Glomerular visceral epithelial cell (primary cell): Measurements from ENCODE around the gene RPS23.
A peak's percentile ranks its signal among the peaks of the same experiment; 100 is the strongest.
"Not testable (repeated sequence)": the region's sequence is repeated elsewhere in the genome, so short reads cannot be mapped to it uniquely, and the experiment has no call there.

ENCODE experiments used
- DNase-seq: peaks from one replicate; pipeline ENCODE4 v3.0.0-alpha.2; 2016; ENCODE audit errors: extremely low spot score

RPS23 gene

GRCh38 chr5:82290005-82290404 is 11.9 kb upstream of the RPS23 start:
- no peak for DNase-seq

- no peak for DNase-seq
Measured at GRCh38 chr5:82287625-82288024, 9.5 kb upstream of the RPS23 start.

- DNase-seq = no peak
Measured at GRCh38 chr5:82285206-82285605, 7.1 kb upstream of the RPS23 start.

GRCh38 chr5:82283893-82284292 is 5.7 kb upstream of the RPS23 start:
- DNase-seq = no peak

GRCh38 chr5:82278711-82279370 is 687 bp upstream of the RPS23 start:
- DNase-seq = no peak

GRCh38 chr5:82277613-82277986 is 554 bp downstream of the RPS23 start:
- DNase-seq = no peak

- no peak for DNase-seq
Measured at GRCh38 chr5:82276800-82277612, 1.1 kb downstream of the RPS23 start.

GRCh38 chr5:82275216-82275664 is 2.9 kb downstream of the RPS23 start:
- DNase-seq = no peak

- DNase-seq = no peak
Measured at GRCh38 chr5:82274343-82275211, 3.6 kb downstream of the RPS23 start.

GRCh38 chr5:82273426-82273825 is 4.7 kb downstream of the RPS23 start:
- not testable (repeated sequence) for DNase-seq

- not testable (repeated sequence) for DNase-seq
Measured at GRCh38 chr5:82272571-82273356, 5.4 kb downstream of the RPS23 start.

GRCh38 chr5:82269363-82269762 is 8.8 kb downstream of the RPS23 start:
- DNase-seq = not testable (repeated sequence)

GRCh38 chr5:82267297-82267933 is 10.7 kb downstream of the RPS23 start:
- DNase-seq = not testable (repeated sequence)

GRCh38 chr5:82265047-82265446 is 13.1 kb downstream of the RPS23 start:
- DNase-seq = no peak

- DNase-seq = peak; percentile 25
Measured at GRCh38 chr5:82259172-82259800, 18.9 kb downstream of the RPS23 start.

GRCh38 chr5:82257729-82258128 is 20.4 kb downstream of the RPS23 start:
- no peak for DNase-seq

GRCh38 chr5:82257247-82257646 is 20.9 kb downstream of the RPS23 start:
- DNase-seq = no peak

- DNase-seq = no peak
Measured at GRCh38 chr5:82255844-82256243, 22.3 kb downstream of the RPS23 start.

- DNase-seq = no peak
Measured at GRCh38 chr5:82252744-82253143, 25.4 kb downstream of the RPS23 start.

- DNase-seq = no peak
Measured at GRCh38 chr5:82246960-82247574, 31.1 kb downstream of the RPS23 start.
